ENCODE measurements around the gene LPAR5. TPM values are rescaled to one million over a fixed set of nuclear protein-coding genes. Genes with fewer than 3 reads are reported as not detected.

Gene LPAR5
- total and polyA plus RNA-seq, 4 donors = 0.58 to 2.0 (median 1.1) TPM

DNA sequence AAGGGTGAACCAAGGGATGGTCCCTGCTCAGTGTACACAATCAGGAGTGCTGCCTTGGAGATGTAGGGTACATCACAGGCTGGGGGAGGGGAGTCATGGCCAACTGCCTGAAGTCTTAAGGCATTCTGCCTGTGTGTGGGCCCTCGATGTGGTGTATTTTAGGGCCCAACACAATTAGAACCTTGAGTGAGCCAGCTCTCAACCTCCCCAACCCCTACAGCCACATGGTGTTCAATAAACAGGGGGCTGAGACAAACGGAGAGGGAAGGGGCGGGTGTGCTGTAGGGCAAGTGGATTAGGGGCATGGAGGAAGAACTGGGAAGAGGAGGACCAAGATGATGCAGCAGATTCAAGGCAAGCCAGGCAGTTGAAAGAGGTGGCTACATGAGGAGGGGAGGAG lies 20.0 kb downstream of the LPAR5 start:
- TF ChIP-seq FOXA2 (IDR thresholded peaks at IDR 0.05) (no peak), FOXA1 (IDR thresholded peaks at IDR 0.05) (no peak)
- DNase-seq (ENCODE audit: low spot score) = no peak
- Histone ChIP-seq H3K4me3 (ENCODE audit: low read depth in 1 of 3, low read length in 3 of 3) (no peak overlapping the region), H3K9ac (ENCODE audit: low read depth in 1 of 2, low read length in 2 of 2) (no peak overlapping the region), H3K4me1 (ENCODE audit: control insufficient read depth in 4 of 4, insufficient read depth in 4 of 4, low read length in 3 of 4) (peaks cover 13 to 24% (median 19%) of the 10 kb centered on the region in 4 donors), H3K27ac (ENCODE audit: low read depth in 1 of 2, low read length in 2 of 2) (no peak overlapping the region), H3K36me3 (ENCODE audit: control insufficient read depth in 4 of 4, insufficient read depth in 3 of 4, low read depth in 1 of 4, low read length in 3 of 4) (no peaks in the 10 kb centered on the region), H3K27me3 (ENCODE audit: control insufficient read depth in 4 of 4, insufficient read depth in 4 of 4, low read length in 3 of 4) (no peaks in the 10 kb centered on the region), H3K9me3 (ENCODE audit: control insufficient read depth in 4 of 4, low read length in 3 of 4) (no peaks in the 10 kb centered on the region)
- WGBS = 73% methylated on average over 3 of the region's 3 CpGs

DNA sequence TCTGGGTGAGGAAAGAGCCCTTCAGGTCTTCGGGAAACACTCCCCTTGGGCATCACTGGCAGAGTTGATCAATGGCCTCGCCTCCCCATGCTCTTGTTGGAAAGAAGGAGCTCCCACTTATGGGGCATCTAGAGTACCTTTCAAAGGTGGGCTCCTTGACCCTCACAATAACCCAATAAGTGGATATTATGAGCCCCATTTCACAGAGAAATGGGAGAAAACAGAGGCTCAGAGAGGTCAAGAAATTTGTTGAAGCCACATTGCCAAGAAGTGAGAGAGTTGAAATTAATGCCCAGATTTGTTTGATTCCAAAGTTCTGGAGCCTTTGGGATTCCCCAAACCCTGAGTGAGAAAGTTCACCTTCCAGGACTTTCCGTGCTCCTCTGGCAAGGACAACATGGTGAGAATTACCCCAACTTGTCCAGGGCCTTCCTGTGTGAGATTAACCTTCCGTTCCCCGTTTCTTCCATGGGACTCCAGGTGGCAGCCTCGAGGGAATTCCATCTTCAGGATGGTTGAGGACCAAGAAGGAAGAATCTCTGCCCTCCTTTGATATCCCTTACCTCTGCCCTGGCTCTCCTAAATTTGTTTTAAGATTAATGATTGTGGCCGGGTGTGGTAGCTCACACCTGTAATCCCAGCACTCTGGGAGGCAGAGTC lies 21.1 kb downstream of the LPAR5 start:
- WGBS = 45% methylated on average over 7 of the region's 7 CpGs
- Histone ChIP-seq H3K9me3 (ENCODE audit: control insufficient read depth in 4 of 4, low read length in 3 of 4) (no peaks in the 10 kb centered on the region), H3K27me3 (ENCODE audit: control insufficient read depth in 4 of 4, insufficient read depth in 4 of 4, low read length in 3 of 4) (no peaks in the 10 kb centered on the region), H3K36me3 (ENCODE audit: control insufficient read depth in 4 of 4, insufficient read depth in 3 of 4, low read depth in 1 of 4, low read length in 3 of 4) (no peaks in the 10 kb centered on the region), H3K4me3 (ENCODE audit: low read depth in 1 of 3, low read length in 3 of 3) (no peak overlapping the region), H3K27ac (ENCODE audit: low read depth in 1 of 2, low read length in 2 of 2) (peak overlapping the region; percentile 38 to 89), H3K4me1 (ENCODE audit: control insufficient read depth in 4 of 4, insufficient read depth in 4 of 4, low read length in 3 of 4) (peaks cover 13 to 19% (median 16%) of the 10 kb centered on the region in 4 donors), H3K9ac (ENCODE audit: low read depth in 1 of 2, low read length in 2 of 2) (peak overlapping the region in 1 of 2 donors; percentile 8)
- DNase-seq (ENCODE audit: low spot score) = no peak
- TF ChIP-seq, protein P1, sequence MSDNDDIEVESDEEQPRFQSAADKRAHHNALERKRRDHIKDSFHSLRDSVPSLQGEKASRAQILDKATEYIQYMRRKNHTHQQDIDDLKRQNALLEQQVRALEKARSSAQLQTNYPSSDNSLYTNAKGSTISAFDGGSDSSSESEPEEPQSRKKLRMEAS (IDR thresholded peaks at IDR 0.05) = peak; percentile 10
- peak; percentile 54 to 59 for TF ChIP-seq HNF4A (conservative IDR thresholded peaks at IDR 0.05)
- peak; percentile 27 for TF ChIP-seq YY1 (IDR thresholded peaks at IDR 0.05)
- TF ChIP-seq SP1 (IDR thresholded peaks at IDR 0.05) = peak; percentile 28
- peak in 1 of 2 donors; percentile 18 for TF ChIP-seq RXRA (IDR thresholded peaks at IDR 0.05)
- TF ChIP-seq FOXA2 (IDR thresholded peaks at IDR 0.05) = no peak

DNA sequence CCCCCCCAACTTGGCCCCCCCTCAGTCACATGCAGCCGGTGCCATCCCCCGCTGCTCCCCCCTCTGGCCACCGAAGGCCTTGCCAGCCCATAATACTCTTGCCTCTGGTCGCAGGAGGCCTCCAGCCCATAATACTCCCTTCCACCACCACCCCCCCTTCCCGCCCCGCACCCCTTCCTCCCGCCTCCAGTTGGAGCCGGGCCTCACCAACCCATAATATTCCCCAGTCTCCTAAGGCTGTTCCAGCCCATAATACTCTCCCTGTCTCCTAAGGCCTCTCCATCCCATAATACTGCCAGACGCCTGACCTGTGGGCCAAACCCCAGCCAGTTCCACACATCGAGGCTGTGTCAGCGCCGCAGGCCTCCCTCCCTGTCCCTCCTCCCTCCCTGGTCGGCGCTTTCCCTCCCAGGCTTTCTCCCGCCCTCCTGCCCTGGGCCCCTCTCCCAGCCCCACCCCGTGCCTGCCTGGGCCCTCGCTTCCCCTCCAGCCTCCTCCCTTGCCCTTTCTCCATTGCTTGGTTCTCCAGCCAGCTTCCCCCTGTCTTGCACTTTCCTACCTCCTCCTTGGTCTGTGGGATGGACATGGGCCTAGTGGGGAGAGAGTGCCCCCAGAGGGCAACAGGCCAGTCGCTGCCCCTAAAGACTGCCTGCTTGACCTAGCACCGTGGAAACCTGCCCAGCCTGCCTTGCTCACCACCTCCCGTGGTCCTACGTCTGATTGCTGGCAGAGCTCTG lies 21.8 kb downstream of the LPAR5 start:
- TF ChIP-seq NR2F2 (IDR thresholded peaks at IDR 0.05) (peak; percentile 86), EGR1 (IDR thresholded peaks at IDR 0.05; ENCODE audit: low read depth in 2 of 2) (no peak), SP1 (IDR thresholded peaks at IDR 0.05) (peak; percentile 69), JUND (IDR thresholded peaks at IDR 0.05) (no peak), FOXA1 (IDR thresholded peaks at IDR 0.05) (no peak), HNF4A (conservative IDR thresholded peaks at IDR 0.05) (peak in 1 of 2 donors; percentile 16), RAD21 (IDR thresholded peaks at IDR 0.05) (no peak), YY1 (IDR thresholded peaks at IDR 0.05) (no peak), GABPA (IDR thresholded peaks at IDR 0.05 in 1 of 2, conservative IDR thresholded peaks at IDR 0.05 in 1 of 2) (peak in 1 of 2 donors; percentile 55), RXRA (IDR thresholded peaks at IDR 0.05) (peak; percentile 16 to 35)
- TF ChIP-seq, protein P2, sequence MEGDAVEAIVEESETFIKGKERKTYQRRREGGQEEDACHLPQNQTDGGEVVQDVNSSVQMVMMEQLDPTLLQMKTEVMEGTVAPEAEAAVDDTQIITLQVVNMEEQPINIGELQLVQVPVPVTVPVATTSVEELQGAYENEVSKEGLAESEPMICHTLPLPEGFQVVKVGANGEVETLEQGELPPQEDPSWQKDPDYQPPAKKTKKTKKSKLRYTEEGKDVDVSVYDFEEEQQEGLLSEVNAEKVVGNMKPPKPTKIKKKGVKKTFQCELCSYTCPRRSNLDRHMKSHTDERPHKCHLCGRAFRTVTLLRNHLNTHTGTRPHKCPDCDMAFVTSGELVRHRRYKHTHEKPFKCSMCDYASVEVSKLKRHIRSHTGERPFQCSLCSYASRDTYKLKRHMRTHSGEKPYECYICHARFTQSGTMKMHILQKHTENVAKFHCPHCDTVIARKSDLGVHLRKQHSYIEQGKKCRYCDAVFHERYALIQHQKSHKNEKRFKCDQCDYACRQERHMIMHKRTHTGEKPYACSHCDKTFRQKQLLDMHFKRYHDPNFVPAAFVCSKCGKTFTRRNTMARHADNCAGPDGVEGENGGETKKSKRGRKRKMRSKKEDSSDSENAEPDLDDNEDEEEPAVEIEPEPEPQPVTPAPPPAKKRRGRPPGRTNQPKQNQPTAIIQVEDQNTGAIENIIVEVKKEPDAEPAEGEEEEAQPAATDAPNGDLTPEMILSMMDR (IDR thresholded peaks at IDR 0.05; ENCODE audit: low read depth, low read length, missing input control) = no peak
- no peak overlapping the region for H3K4me3 ChIP-seq (ENCODE audit: low read depth in 1 of 3, low read length in 3 of 3)
- H3K27me3 ChIP-seq (ENCODE audit: control insufficient read depth in 4 of 4, insufficient read depth in 4 of 4, low read length in 3 of 4) = no peaks in the 10 kb centered on the region
- H3K9ac ChIP-seq (ENCODE audit: low read depth in 1 of 2, low read length in 2 of 2) = peak overlapping the region in 1 of 2 donors; percentile 8
- no peaks in the 10 kb centered on the region for H3K9me3 ChIP-seq (ENCODE audit: control insufficient read depth in 4 of 4, low read length in 3 of 4)
- H3K4me1 ChIP-seq (ENCODE audit: control insufficient read depth in 4 of 4, insufficient read depth in 4 of 4, low read length in 3 of 4) = peaks cover 13 to 19% (median 16%) of the 10 kb centered on the region in 4 donors
- peak overlapping the region; percentile 38 to 89 for H3K27ac ChIP-seq (ENCODE audit: low read depth in 1 of 2, low read length in 2 of 2)
- H3K36me3 ChIP-seq (ENCODE audit: control insufficient read depth in 4 of 4, insufficient read depth in 3 of 4, low read depth in 1 of 4, low read length in 3 of 4) = no peaks in the 10 kb centered on the region
- peak; percentile 84 for DNase-seq (ENCODE audit: low spot score)
- 5% methylated on average over 21 of the region's 21 CpGs for WGBS

Measured in liver (tissue), 9 donors.